OCI-LY7 (cell line): ENCODE results near the gene BOK. TPM values are rescaled to one million over a fixed set of nuclear protein-coding genes. Genes with fewer than 3 reads are reported as not detected.

Experiments
- BruUV-seq: library from RNA; stranded (reverse); fragments of 400-500 nt; replicated peaks from 2 replicates; lab custom pipeline; 2021; lab: Mats Ljungman, UMichigan
- CTCF ChIA-PET: fragments of 300-600 bp; sonication (Branson Sonifier 250); formaldehyde crosslinking; loops from one replicate; lab custom pipeline; 2022; ENCODE audit warnings: antibody characterized with exemption; ENCODE audit not compliant: unreplicated experiment; lab: Charles Lee
- POLR2A ChIA-PET: fragments of 300-600 bp; sonication (Branson Sonifier 250); formaldehyde crosslinking; loops from one replicate; lab custom pipeline; 2022; ENCODE audit warnings: antibody characterized with exemption; lab: Charles Lee
- DNase-seq: peaks from one replicate; pipeline ENCODE4 v3.0.0-alpha.2; 2015; ENCODE audit warnings: low spot score
- H2AFZ ChIP-seq: fragments of 200-600 bp; sonication (generic), shearing (Covaris generic); 2 replicates; pipeline ENCODE4 v1.6.1; 2014; ENCODE audit warnings: mild to moderate bottlenecking, antibody characterized with exemption, low read length, moderate library complexity
- H3K27ac ChIP-seq: fragments of 200-600 bp; sonication (generic); 2 replicates; pipeline ENCODE4 v1.5.1; 2014; ENCODE audit warnings: mixed run types, low read depth, mild to moderate bottlenecking, moderate library complexity, low read length, inconsistent platforms; ENCODE audit not compliant: poor library complexity, severe bottlenecking
- H3K36me3 ChIP-seq: fragments of 200-600 bp; sonication (generic); 2 replicates; pipeline ENCODE4 v1.6.1; 2014; ENCODE audit warnings: mild to moderate bottlenecking, antibody characterized with exemption, low read length, moderate library complexity, mixed read lengths; ENCODE audit not compliant: insufficient read depth
- H3K4me1 ChIP-seq: fragments of 200-600 bp; sonication (generic); 2 replicates; pipeline ENCODE4 v1.5.1; 2014; ENCODE audit warnings: mild to moderate bottlenecking, low read length; ENCODE audit not compliant: insufficient read depth, poor library complexity, severe bottlenecking
- H3K4me2 ChIP-seq: fragments of 200-600 bp; sonication (generic); 2 replicates; pipeline ENCODE4 v1.6.1; 2014; ENCODE audit warnings: mild to moderate bottlenecking, low read length
- H3K4me3 ChIP-seq: fragments of 200-600 bp; sonication (generic); 2 replicates; pipeline ENCODE4 v1.5.1; 2014; ENCODE audit warnings: mild to moderate bottlenecking, low read depth, low read length; ENCODE audit not compliant: poor library complexity, severe bottlenecking
- H3K79me2 ChIP-seq: fragments of 200-600 bp; sonication (generic); 2 replicates; pipeline ENCODE4 v1.6.1; 2016; ENCODE audit warnings: low read depth, mild to moderate bottlenecking, low read length, moderate library complexity, mixed read lengths; ENCODE audit not compliant: insufficient read depth
- H3K9me2 ChIP-seq: fragments of 200-600 bp; sonication (generic); 2 replicates; pipeline ENCODE4 v1.6.1; 2016; ENCODE audit warnings: mild to moderate bottlenecking, low read length, mixed read lengths; ENCODE audit not compliant: insufficient read depth
- H3K9me3 ChIP-seq: fragments of 200-600 bp; sonication (generic); 2 replicates; pipeline ENCODE4 v1.6.1; 2014; ENCODE audit warnings: mild to moderate bottlenecking, mixed run types, low read length, mixed read lengths
- H4K20me1 ChIP-seq: fragments of 200-600 bp; sonication (generic); 2 replicates; pipeline ENCODE4 v1.6.1; 2014; ENCODE audit warnings: mild to moderate bottlenecking, antibody characterized with exemption, low read length, moderate library complexity, mixed read lengths; ENCODE audit not compliant: insufficient read depth
- CTCF ChIP-seq: fragments of 200-600 bp; sonication (generic); conservative IDR thresholded peaks from 2 replicates; pipeline ENCODE4 v1.5.1; 2014; ENCODE audit warnings: mild to moderate bottlenecking, antibody characterized with exemption, low read length, moderate library complexity, mixed read lengths
- EZH2phosphoT487 ChIP-seq: fragments of 200-600 bp; sonication (generic); IDR thresholded peaks from 2 replicates; pipeline ENCODE4 v1.6.1; 2018; ENCODE audit warnings: low read depth, borderline replicate concordance, mild to moderate bottlenecking, mixed run types, antibody characterized with exemption, low read length, moderate library complexity, mixed read lengths
- intact Hi-C: fragments of 100-400 bp; cut with micrococcal nuclease; formaldehyde crosslinking; loops from one replicate; pipeline ENCODE4 v1.10.0; 2022; ENCODE audit not compliant: unreplicated experiment
- total RNA-seq, 2 experiments: library from RNA; depleted of rRNA in 1 of 2; stranded (reverse); fragments of >200 nt in 1 of 2; shearing (Covaris generic) in 1 of 2; gene quantifications; 2 replicates each; pipeline ENCODE4 v1.2.3, GENCODE V29; 2014 to 2022

Gene BOK
- total RNA-seq, 2 experiments from 2014 or later: not detected

- Histone ChIP-seq H3K36me3 (no peaks in the 10 kb centered on the region), H3K4me3 (no peak overlapping the region), H2AFZ (no peak overlapping the region), H3K9me2 (no peaks in the 10 kb centered on the region), H3K4me1 (no peaks in the 10 kb centered on the region), H3K4me2 (no peak overlapping the region), H3K27ac (no peak overlapping the region), H3K79me2 (no peaks in the 10 kb centered on the region), H4K20me1 (no peaks in the 10 kb centered on the region), H3K9me3 (no peaks in the 10 kb centered on the region)
- no TSS peak for BruUV-seq
- intact Hi-C loops: no loop called here
- TF ChIP-seq EZH2phosphoT487: no peak
- TF ChIP-seq CTCF: no peak
- ChIA-PET CTCF (no interaction called here), POLR2A (no interaction called here)
- no peak for DNase-seq
Measured at GRCh38 chr2:241563031-241563507, 4.5 kb downstream of the BOK start.

- H3K36me3 ChIP-seq: no peaks in the 10 kb centered on the region
- H3K9me3 ChIP-seq: no peaks in the 10 kb centered on the region
- TF ChIP-seq EZH2phosphoT487: no peak
- TF ChIP-seq CTCF: no peak
- ChIA-PET POLR2A (no interaction called here), CTCF (no interaction called here)
- BruUV-seq: no TSS peak
- no peak overlapping the region for H3K27ac ChIP-seq
- H3K79me2 ChIP-seq: no peaks in the 10 kb centered on the region
- H4K20me1 ChIP-seq: no peaks in the 10 kb centered on the region
- intact Hi-C loops: no loop called here
- no peak overlapping the region for H3K4me2 ChIP-seq
- H3K4me1 ChIP-seq: no peaks in the 10 kb centered on the region
- no peak overlapping the region for H3K4me3 ChIP-seq
- DNase-seq: no peak
- no peak overlapping the region for H2AFZ ChIP-seq
- H3K9me2 ChIP-seq: no peaks in the 10 kb centered on the region
Measured at GRCh38 chr2:241563571-241563980, 5.0 kb downstream of the BOK start.

- no peaks in the 10 kb centered on the region for H3K4me1 ChIP-seq
- no peaks in the 10 kb centered on the region for H3K9me2 ChIP-seq
- no peaks in the 10 kb centered on the region for H3K36me3 ChIP-seq
- no peak overlapping the region for H3K4me2 ChIP-seq
- no TSS peak for BruUV-seq
- H2AFZ ChIP-seq: no peak overlapping the region
- H3K79me2 ChIP-seq: no peaks in the 10 kb centered on the region
- no peak overlapping the region for H3K27ac ChIP-seq
- no peak for TF ChIP-seq CTCF
- TF ChIP-seq EZH2phosphoT487: no peak
- H4K20me1 ChIP-seq: no peaks in the 10 kb centered on the region
- intact Hi-C loops: no loop called here
- POLR2A ChIA-PET: no interaction called here
- H3K4me3 ChIP-seq: no peak overlapping the region
- CTCF ChIA-PET: no interaction called here
- H3K9me3 ChIP-seq: no peaks in the 10 kb centered on the region
- no peak for DNase-seq
Measured at GRCh38 chr2:241563981-241564595, 5.5 kb downstream of the BOK start.
